Gastroesophageal sphincter (tissue), 4 donors: ENCODE data around the gene RYR3. TPM values are rescaled to one million over a fixed set of nuclear protein-coding genes. Genes with fewer than 3 reads are reported as not detected.
A peak's percentile ranks its signal among the peaks of the same experiment; 100 is the strongest.

Source experiments
- ATAC-seq: fragments of 150-250 bp; one replicate; pipeline ENCODE4 v1.9.1; 2016; ENCODE audit warnings: mild to moderate bottlenecking, moderate library complexity
- H3K27ac ChIP-seq, 4 donors: fragments of 200-600 bp; sonication (generic) in 3 of 4; 1 replicate in 3 of 4; 2 replicates in 1 of 4; pipeline ENCODE4 v1.5.1; 2016 to 2019
- H3K27me3 ChIP-seq: fragments of 200-600 bp; sonication (generic); one replicate; pipeline ENCODE4 v1.5.1; 2019
- H3K36me3 ChIP-seq, 2 donors: fragments of 200-600 bp; sonication (generic); one replicate each; pipeline ENCODE4 v1.5.1; 2019; ENCODE audit warnings: control low read depth in 1 of 2
- H3K4me1 ChIP-seq, 3 donors: fragments of 200-600 bp; sonication (generic); 1 replicate in 2 of 3; 2 replicates in 1 of 3; pipeline ENCODE4 v1.5.1; 2016 to 2019; ENCODE audit warnings: control low read depth in 2 of 3
- H3K4me3 ChIP-seq, 2 donors: fragments of 200-600 bp; sonication (generic); one replicate each; pipeline ENCODE4 v1.5.1; 2019; ENCODE audit warnings: mild to moderate bottlenecking in 1 of 2, moderate library complexity in 1 of 2
- H3K9me3 ChIP-seq, 3 donors: fragments of 200-600 bp; sonication (generic); one replicate each; pipeline ENCODE4 v1.5.1; 2017 to 2019; ENCODE audit warnings: control low read depth in 2 of 3
- EP300 ChIP-seq: sonication (generic); formaldehyde crosslinking; IDR thresholded peaks from one replicate; pipeline ENCODE4 v1.6.1; 2017; ENCODE audit warnings: antibody characterized with exemption, mild to moderate bottlenecking
- POLR2A ChIP-seq, 2 donors: fragments of 450-650 bp; IDR thresholded peaks; one replicate each; pipeline ENCODE4 v1.6.1; 2017; ENCODE audit warnings: antibody characterized with exemption in 2 of 2, mild to moderate bottlenecking in 2 of 2, moderate library complexity in 1 of 2
- POLR2AphosphoS5 ChIP-seq: sonication (generic); formaldehyde crosslinking; IDR thresholded peaks from one replicate; pipeline ENCODE4 v1.6.1; 2017; ENCODE audit warnings: antibody characterized with exemption
- WGBS, 2 donors: methylation state at CpG; one replicate each; pipeline ENCODE4 v1.1.5; 2018; ENCODE audit warnings: low coverage in 1 of 2; 5-methylcytosine and 5-hydroxymethylcytosine counted together
- total RNA-seq, 4 donors: library from RNA; depleted of rRNA; stranded (reverse); fragments of >200 nt; gene quantifications; one replicate each; pipeline ENCODE4 v1.1.0, GENCODE V29; 2016
- TF ChIP-seq, protein P1 (sequence below), 4 experiments: fragments of 200-600 bp in 2 of 4; fragments of 450-650 bp in 2 of 4; sonication (generic) in 1 of 4; IDR thresholded peaks; one replicate each; pipeline ENCODE4 v1.5.1; 2017 to 2019; ENCODE audit warnings: antibody characterized with exemption in 4 of 4, mild to moderate bottlenecking in 2 of 4, moderate library complexity in 2 of 4

RYR3 gene
- total RNA-seq, 4 donors from 2014 or later, result 3.5 to 10.2 (median 6.2) TPM

GRCh38 chr15:33670567-33670966 is 359.8 kb downstream of the RYR3 start:
- H3K4me3 ChIP-seq, result no peak overlapping the region
- no peaks in the 10 kb centered on the region for H3K4me1 ChIP-seq
- TF ChIP-seq POLR2A (IDR thresholded peaks at IDR 0.05), result no peak
- TF ChIP-seq EP300, result no peak
- no peak for TF ChIP-seq POLR2AphosphoS5
- TF ChIP-seq, protein P1, sequence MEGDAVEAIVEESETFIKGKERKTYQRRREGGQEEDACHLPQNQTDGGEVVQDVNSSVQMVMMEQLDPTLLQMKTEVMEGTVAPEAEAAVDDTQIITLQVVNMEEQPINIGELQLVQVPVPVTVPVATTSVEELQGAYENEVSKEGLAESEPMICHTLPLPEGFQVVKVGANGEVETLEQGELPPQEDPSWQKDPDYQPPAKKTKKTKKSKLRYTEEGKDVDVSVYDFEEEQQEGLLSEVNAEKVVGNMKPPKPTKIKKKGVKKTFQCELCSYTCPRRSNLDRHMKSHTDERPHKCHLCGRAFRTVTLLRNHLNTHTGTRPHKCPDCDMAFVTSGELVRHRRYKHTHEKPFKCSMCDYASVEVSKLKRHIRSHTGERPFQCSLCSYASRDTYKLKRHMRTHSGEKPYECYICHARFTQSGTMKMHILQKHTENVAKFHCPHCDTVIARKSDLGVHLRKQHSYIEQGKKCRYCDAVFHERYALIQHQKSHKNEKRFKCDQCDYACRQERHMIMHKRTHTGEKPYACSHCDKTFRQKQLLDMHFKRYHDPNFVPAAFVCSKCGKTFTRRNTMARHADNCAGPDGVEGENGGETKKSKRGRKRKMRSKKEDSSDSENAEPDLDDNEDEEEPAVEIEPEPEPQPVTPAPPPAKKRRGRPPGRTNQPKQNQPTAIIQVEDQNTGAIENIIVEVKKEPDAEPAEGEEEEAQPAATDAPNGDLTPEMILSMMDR (IDR thresholded peaks at IDR 0.05), result no peak
- H3K9me3 ChIP-seq, result no peaks in the 10 kb centered on the region
- 36 to 70% methylated on average over 3 of the region's 3 CpGs for WGBS, 2 donors
- H3K27ac ChIP-seq, result no peak overlapping the region
- peaks cover 0 to 13% of the 10 kb centered on the region in 2 donors for H3K36me3 ChIP-seq
- H3K27me3 ChIP-seq, result no peaks in the 10 kb centered on the region
- no peak for ATAC-seq

GRCh38 chr15:33671456-33671855 is 360.7 kb downstream of the RYR3 start:
- H3K4me3 ChIP-seq, result no peak overlapping the region
- no peaks in the 10 kb centered on the region for H3K9me3 ChIP-seq
- H3K4me1 ChIP-seq, result no peaks in the 10 kb centered on the region
- H3K27ac ChIP-seq, result no peak overlapping the region
- TF ChIP-seq, protein P1 (IDR thresholded peaks at IDR 0.05), result no peak
- no peak for TF ChIP-seq POLR2A (IDR thresholded peaks at IDR 0.05)
- TF ChIP-seq POLR2AphosphoS5, result no peak
- no peak for TF ChIP-seq EP300
- no peaks in the 10 kb centered on the region for H3K27me3 ChIP-seq
- no peak for ATAC-seq
- 67 to 85% methylated on average over 4 to 5 of the region's 5 CpGs for WGBS, 2 donors
- peaks cover 0 to 11% of the 10 kb centered on the region in 2 donors for H3K36me3 ChIP-seq

DNA sequence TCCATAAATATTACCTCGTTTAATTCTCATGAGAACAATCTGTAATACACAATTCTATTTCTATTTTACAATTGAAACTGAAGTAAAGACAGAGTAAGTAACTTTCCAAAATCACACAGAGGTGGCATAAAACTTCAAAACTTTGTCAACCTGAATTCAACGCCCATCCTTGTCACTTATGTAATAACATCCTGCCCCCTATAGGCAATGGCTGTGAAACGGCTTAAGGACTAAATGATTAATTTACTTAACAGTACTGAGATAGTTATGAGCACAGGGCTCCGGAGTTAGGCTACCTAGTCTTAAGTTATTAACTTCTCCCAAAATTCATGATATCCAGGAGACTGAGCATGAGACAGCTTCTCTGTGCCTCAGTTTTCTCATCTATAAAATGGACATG is 364.5 kb downstream of the RYR3 start:
- H3K4me1 ChIP-seq, result no peaks in the 10 kb centered on the region
- ATAC-seq, result no peak

DNA sequence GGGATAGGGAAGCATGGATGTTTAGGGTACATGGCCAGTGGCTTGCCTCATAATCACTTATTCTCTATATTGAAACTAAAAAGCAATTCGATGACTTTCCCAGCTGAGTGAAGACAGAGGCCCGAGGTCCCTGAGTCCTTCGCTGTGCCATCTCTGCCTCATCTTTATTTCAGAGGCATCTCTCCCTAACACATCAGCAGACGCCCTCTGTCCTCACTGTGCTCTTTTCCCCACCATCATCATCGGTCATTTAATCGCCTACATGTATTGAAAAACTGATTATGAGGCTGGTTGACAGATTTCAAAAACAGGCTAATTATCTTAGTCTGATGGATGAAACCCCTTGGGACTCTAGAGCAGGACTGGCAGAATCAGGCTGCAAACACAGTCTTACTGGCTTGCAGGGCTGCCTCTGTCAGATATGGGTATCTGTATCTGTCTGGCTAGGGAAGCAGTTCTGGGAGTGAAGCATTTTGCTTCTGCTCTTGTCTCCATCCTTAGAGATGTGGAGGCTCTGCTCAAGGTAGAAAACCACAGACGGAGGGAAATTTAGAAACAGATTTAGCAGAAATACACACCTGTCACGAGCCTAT is 366.6 kb downstream of the RYR3 start:
- Histone ChIP-seq H3K36me3 (no peaks in the 10 kb centered on the region), H3K27ac (no peak overlapping the region), H3K4me1 (no peaks in the 10 kb centered on the region), H3K27me3 (no peaks in the 10 kb centered on the region), H3K4me3 (no peak overlapping the region), H3K9me3 (no peaks in the 10 kb centered on the region)
- ATAC-seq, result no peak
- TF ChIP-seq, protein P1 (IDR thresholded peaks at IDR 0.05), result no peak
- TF ChIP-seq EP300 (no peak), POLR2AphosphoS5 (no peak), POLR2A (IDR thresholded peaks at IDR 0.05) (no peak)
- WGBS, 2 donors, result 76 to 80% methylated on average over 6 to 7 of the region's 8 CpGs

More for the DNA sequence above, 364.5 kb downstream of the RYR3 start:
- peaks cover 0 to 8% of the 10 kb centered on the region in 2 donors for H3K36me3 ChIP-seq
- no peak overlapping the region for H3K4me3 ChIP-seq
- no peaks in the 10 kb centered on the region for H3K27me3 ChIP-seq
- WGBS, 2 donors, result 46 to 48% methylated on average over 4 of the region's 4 CpGs
- no peaks in the 10 kb centered on the region for H3K9me3 ChIP-seq
- TF ChIP-seq, protein P1 (IDR thresholded peaks at IDR 0.05), result peak in 1 of 4 experiments; percentile 20
- no peak for TF ChIP-seq POLR2A (IDR thresholded peaks at IDR 0.05)
- no peak overlapping the region for H3K27ac ChIP-seq

- no peaks in the 10 kb centered on the region for H3K4me1 ChIP-seq
- no peak for TF ChIP-seq POLR2A (IDR thresholded peaks at IDR 0.05)
- no peak for TF ChIP-seq EP300
- TF ChIP-seq, protein P1 (IDR thresholded peaks at IDR 0.05), result no peak
- TF ChIP-seq POLR2AphosphoS5, result no peak
- no peaks in the 10 kb centered on the region for H3K36me3 ChIP-seq
- 53 to 80% methylated on average over 3 of the region's 3 CpGs for WGBS, 2 donors
- no peak for ATAC-seq
- H3K27ac ChIP-seq, result no peak overlapping the region
- H3K27me3 ChIP-seq, result no peaks in the 10 kb centered on the region
- no peak overlapping the region for H3K4me3 ChIP-seq
- no peaks in the 10 kb centered on the region for H3K9me3 ChIP-seq
Observed at GRCh38 chr15:33678176-33678575, 367.4 kb downstream of the RYR3 start.
